HG02970 (cell line): ENCODE data around the gene LRRN1.
"Not testable (repeated sequence)": the region's sequence is repeated elsewhere in the genome, so short reads cannot be mapped to it uniquely, and the experiment has no call there.

Source experiments
- ATAC-seq: cut with Tn5 transposase; IDR thresholded peaks from one replicate; pipeline ENCODE4 v1.9.1; 2021; ENCODE audit warnings: mild to moderate bottlenecking, moderate library complexity, moderate number of reproducible peaks; ENCODE audit not compliant: unreplicated experiment, low FRiP score

Gene LRRN1

DNA sequence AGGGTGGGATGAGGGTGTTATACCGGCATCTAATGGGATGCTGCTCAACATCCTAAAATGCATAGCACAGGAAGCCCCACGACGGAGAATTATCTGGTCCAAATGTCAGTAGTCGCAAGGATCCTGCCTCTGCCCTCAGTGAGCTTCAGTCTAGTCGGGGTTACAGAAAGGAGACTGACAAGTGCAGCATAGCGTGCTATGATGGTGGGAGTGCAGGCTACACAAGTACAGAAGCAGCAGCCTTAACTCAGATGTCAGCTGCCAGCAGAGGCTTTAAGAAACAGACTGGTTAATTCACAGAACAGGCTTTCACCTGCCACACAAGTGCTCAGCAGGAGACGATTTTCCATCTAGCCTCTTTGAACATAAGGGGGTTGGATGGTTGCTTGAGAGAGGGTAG lies 6.9 kb downstream of the LRRN1 start:
- ATAC-seq, result no peak

DNA sequence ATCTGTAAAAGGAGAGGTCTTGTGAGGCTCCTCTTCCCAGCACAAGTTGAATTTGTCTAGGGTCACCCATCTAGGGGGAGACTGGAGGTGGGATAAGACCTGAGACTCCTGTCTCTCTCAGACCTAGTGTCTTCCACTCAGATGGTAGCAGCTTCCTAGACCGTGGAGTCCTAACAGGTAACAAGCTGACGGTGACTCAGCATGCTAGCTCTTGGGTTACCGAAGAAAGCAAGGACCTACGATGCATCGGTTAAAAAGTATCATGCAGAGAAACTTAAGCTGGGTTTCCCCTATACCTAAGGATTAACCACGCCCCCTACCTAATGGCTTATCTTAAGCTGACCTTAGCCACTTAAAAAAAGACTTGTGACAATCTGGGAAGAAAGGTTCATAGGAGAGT lies 7.6 kb downstream of the LRRN1 start:
- ATAC-seq, result no peak

DNA sequence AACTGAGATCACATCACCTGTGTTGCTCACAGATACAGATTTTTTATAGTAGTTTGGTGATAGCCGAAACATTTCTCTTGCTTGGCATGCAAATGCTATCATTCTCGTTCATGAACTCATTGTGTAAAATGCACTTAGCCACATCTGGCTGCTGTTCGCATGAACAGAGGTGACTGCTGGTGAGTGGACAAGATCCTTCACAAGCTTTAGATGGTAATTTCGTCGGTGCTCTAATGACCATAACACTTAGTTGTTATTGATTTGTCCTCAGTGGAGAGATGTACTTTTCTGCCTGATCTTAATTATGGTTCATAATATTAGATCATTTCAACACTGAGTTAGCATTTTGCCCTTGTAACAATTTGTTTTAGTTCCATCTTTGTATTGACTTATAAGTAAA lies 13.8 kb downstream of the LRRN1 start:
- ATAC-seq, result no peak

DNA sequence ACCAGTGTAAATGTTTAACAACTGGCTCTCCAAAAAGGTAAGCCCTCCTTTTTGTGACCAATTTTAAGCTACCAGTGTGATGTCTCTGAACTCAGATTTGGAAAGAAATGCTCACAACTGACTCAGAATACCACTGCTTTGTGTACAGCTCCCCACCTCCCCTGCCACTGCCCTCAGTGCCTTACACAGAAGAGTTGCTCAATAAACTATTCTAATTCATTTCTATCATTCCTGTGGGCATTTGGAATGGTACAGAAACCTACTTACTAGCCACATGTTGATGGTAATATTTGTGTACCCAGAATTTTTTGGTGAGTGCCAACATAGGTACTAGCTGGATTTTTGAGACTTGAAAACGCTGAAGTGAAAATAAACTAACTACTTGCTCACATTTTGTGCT lies 16.0 kb downstream of the LRRN1 start:
- no peak for ATAC-seq

DNA sequence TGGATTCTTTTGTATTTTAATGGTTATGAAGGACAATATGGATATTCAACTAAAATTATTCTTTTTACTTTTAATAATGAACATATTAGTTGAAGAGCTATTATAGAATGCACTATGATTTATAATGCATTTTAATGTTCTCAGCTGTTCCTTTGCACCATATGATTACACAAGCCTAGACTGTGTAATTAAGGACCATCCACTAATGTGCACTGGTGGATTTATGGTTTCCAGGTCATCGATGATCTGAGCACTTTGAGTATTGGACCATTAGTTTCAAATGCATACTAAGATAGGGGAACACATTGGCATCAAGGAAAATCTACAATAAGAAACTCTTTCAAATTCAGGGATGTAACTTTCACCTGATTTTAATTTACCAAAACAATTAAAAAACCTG lies 16.8 kb downstream of the LRRN1 start:
- ATAC-seq, result no peak

DNA sequence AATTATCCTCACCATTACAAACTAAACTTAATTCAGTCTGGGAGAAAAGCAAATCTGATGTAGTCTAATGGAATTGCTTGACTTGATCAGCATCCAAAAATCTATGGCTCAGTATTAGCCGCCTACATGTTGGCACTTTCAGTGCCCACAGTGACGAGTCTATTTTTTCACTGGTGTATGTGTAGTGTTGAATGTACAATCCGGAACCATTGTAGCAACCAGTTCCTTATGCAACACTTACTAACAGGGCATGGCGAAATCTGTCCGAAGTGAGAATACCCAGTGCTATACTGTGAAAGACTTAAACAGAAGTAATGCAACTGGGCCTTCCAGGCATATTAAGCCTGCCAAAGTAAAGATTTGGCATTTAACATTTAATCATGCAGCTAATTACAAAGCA lies 18.6 kb downstream of the LRRN1 start:
- no peak for ATAC-seq

DNA sequence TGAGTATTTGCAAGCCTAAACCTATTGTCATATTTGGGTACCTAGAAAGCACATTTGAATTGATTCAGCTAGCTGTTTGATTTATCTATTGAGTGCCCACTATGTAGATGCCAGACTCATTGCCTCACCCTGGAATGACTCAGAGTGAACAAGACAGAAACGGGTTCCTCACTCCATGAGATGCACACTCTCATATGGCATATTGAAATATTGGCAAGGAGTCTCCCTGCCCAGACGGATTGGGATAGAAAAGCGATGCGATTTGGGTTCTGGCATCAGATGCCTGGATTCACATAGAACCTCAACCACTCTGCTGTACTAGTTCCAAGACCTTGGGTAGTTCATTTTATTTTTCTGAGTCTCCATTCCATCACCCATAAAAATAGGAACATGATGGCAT lies 22.5 kb downstream of the LRRN1 start:
- no peak for ATAC-seq

DNA sequence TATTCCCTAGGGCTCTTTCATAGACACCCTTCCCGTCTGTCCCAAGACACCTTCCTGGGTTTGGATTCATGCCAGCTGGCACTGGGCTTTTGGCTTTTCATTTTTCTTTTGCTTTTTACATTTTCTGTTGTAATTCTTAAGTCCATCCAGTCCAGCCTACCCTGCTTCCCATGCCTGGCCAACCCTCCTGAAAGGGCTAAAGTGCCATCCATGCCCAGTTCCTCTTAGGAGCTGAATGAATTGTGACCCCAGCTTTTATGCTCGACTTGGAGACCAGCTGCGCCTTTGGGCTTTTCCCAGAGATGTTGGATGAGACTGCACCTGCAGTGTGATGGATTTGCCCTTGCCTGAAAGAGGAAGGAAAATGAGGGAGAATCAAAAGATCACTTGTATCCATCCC lies 25.8 kb downstream of the LRRN1 start:
- ATAC-seq, result no peak

DNA sequence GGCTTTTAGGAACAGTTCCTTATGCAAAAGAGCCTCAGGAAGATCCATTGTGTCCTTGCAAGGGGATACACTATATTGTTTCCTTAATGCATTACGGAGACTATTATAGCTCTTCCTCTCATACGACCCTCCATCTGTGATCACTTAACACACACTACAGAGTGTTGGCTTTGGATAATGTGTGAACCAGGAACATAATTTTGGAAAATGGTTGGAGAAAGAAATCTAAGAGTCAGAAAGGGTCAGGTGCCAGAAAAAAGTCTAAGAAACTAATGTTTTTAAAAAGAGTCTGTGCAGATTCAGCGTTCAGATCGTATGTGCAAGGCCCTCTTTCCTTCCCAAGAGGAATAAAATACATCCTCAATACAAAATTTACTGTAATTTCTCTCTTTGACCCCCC lies 27.3 kb downstream of the LRRN1 start:
- ATAC-seq, result no peak

DNA sequence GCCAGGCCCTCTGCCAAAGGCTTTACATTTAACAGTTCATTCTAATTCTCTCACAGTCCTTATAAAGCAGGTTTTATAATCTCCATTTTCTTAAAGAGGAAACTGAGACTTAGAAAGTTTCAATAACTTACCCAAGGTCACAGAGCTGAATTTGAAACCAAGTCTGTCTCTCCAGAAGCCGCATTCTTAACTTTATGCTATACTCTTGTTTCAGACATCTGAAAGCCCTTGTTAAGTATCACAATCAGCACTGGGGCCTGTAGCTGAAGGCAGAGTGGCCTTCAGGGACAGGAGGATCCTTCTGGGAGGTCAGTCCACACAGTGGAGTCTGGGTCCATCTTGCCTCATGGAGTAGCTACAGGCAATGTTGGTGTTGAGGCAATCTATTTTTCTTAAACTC lies 27.9 kb downstream of the LRRN1 start:
- no peak for ATAC-seq

DNA sequence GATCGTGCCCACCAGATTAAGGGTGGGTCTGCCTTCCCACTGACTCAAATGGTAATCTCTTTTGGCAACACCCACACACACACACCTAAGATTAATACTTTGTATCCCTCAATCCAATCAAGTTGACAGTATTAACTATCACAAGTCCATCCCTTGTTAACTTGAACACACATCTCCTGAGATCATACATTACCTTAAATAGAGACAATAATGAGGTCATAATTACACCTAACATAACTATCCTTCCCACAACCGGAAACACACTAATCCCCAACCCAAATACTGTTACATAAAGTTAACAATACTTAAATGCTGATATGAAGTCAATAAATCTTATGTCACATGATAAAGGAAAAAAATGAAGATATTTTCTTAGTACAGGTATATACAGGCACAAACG lies 29.2 kb downstream of the LRRN1 start:
- ATAC-seq, result not testable (repeated sequence)

DNA sequence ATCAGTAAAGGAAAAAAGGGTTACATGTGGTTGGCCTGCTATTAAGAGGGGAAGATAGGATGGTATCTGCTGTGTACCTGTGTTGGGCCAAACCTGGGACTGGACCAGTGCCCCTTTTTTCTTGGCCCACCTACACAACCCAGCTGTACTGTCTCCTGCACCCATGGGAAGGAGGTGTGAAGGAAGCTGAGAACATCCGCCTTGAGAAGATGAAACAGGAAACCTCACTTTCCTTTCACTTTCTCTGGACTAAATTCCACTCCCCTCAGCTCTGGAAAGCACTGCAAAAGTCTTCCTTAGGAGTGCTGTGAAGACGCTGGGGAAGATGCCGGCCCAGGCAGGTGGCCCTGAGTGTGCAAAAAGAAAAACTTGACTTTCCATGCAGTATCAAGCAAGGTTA lies 37.6 kb downstream of the LRRN1 start:
- no peak for ATAC-seq

DNA sequence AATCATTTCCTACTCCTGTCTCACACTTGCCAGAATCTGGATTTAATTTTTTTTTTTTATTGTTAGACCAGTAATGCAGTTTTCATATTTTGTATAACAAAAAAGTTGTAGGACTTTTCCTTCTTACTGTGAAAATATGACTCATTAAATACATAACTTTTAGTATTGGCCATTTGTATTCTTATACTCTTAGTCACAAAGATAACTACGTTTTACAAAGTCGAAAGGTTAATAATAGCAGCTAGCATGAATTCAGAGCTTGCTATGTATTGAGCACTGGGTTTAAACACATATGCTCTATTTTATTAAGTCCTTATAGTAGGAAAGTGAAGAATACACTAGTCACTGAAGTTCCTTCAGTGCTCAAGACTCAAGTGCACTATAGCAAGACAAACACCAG lies 43.1 kb downstream of the LRRN1 start:
- ATAC-seq, result no peak

DNA sequence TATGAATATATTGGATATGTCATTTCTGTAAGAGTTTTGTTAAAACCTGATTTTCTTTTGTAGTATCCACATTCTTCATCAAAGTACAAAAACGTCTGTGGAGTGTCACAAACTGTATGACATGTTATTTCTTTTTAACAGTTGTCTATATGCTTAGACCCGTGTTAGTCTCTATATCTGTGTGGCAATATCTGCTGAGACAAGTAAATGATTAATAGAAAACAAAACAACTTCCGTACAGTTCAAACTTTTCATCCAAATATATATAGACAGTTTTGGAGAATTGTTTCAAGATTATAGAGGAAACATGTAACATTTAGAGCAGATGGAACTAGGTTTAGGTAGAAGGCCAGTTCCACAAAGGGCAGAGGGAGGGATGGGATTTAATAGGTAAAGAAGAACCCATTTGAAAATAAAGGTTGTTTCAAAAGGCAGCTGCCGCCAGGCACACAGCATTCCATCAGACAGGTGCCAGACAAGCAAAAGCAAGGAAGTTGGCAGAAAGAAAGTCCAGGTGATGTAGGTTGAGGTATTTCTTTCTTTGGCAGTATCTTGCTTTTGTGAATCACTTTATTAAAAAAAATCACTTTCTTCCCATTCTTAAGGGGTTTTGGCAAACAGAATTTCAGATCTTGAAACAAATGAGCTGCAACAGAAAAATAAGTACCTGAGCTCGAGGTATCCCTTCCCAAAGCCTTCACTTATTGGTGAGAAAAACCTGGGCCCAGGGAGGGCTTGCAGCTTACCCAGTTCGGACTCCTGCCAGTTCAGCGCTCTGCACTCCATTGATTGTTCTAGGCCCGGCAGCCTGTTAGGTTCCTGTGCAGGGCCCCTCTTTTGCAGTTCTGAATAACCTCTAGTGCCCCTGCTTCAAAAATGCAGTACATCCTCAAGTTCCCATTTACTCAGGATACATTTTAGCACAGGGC lies 49.0 kb downstream of the LRRN1 start:
- no peak for ATAC-seq

DNA sequence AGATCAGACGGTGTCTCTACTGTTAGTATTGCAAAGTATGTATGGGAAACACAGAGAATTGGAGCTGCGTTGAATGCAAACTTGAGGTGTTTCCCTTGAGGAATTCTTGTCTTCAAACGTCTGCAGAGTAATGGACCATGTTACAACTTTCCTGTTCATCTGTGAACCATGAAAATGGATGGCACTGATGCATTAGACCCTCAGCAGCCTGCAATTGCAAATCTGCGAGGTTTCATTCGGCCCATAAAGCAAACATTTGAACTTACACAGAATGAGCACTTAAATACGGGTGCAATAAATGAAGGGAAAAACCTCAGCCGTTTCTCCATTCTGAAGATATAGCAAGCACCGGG lies 49.7 kb downstream of the LRRN1 start:
- no peak for ATAC-seq

DNA sequence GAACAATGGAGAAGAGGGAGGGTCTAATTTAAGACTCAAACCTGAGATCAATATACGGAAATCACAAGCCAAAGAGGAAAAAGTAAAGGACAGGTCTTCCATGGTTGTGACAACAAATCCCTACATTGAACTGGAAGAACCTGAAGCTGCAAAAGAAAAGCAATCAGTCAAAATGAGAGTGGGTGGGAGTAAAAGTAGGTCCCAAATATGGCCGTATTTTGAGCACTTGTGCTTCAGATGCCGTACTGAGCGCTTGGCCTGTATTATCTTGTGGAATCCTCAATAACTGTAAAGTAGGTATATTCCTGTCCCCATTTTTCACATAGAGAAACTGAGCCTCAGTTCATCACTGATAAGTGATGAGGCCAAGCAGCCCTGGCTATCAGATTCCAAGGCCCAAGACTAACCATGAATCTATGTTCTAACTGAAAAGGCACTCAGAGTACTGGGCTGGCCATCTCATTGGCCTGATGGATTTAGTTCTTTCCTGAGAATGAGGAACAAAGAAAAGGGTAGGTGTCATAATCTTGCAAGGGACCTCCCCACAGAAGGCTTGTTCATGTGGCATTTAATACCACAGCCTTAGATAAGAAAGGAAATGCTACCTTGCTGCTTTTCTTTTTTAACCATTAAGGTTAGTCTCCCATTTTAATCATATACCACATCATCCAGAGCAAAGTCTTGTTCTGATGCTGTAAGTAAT lies 52.5 kb downstream of the LRRN1 start:
- ATAC-seq, result peak; percentile 66

DNA sequence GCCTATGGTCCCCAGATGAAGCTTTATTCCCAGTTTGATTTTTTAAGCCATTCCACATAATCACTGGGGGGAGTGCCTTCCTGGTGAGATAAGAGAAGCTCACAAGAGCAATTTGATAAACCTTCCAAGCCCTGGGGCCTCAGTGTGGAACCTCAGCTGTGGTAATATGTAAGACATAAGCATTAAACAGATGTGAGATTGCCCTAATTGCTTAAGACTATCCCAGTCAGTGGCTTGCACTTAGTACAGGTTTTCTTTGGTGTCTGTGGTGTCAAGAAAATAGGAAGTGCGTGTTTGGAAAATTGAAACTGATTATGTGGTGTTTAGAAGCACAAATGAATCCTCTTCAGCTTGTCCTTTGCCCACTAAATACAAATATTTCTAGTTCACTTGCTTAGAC lies 54.3 kb downstream of the LRRN1 start:
- no peak for ATAC-seq

DNA sequence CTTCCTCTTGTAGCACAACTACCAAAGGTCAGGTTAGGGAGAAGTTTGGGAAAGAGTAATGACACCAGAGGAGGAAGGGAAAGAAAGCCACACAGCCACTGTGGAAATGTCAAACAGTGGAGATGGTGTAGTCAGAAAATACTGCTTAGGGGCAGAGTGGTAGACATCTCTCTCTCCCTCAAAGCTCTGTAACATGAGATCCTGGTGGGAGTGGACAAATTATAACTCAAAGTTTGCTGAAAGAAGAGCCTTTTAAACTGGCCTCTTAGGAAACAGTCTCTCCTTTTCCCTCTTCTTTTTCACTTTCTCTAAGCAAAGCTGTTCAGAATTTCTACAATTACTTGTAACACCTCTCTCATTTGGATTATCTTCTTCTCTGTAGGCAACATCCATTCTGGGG lies 55.8 kb downstream of the LRRN1 start:
- no peak for ATAC-seq

DNA sequence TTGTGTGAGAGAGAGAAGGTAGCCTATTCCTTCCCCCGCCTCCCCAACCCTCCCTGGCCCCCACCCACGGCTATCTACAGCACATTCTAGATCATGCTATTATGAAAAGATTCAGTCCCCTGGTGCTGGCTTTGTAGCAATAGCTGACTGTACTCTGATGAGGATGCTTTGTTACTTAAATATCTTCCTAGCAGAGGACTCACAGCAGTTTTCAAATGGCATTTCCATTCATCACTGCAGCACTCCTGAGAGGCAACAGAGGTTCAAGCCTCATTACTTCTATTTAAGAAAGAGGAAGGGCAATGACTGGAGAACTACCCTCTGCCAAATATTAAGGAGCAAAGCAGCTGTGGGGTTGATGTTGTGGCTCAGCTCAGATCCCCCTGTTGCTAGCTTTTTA lies 61.0 kb downstream of the LRRN1 start:
- ATAC-seq, result no peak

DNA sequence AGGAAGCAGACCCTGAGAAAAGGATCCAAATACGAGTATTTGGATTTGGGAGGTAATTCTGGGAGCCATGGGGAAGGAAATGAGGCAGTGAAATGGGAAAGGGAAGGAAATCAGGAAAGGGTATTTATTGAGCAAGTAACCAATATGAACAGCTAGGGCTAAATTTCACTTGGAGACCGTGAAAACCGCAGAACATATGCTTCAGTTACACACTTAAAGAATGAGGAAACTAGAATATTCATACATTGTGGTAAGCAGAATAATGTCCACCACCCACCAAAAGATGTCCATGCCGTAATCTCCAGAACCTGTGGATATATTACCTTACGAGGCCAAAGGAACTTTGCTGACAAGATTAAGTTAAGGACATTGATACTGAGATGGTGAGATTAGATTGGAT lies 63.3 kb downstream of the LRRN1 start:
- ATAC-seq, result no peak

DNA sequence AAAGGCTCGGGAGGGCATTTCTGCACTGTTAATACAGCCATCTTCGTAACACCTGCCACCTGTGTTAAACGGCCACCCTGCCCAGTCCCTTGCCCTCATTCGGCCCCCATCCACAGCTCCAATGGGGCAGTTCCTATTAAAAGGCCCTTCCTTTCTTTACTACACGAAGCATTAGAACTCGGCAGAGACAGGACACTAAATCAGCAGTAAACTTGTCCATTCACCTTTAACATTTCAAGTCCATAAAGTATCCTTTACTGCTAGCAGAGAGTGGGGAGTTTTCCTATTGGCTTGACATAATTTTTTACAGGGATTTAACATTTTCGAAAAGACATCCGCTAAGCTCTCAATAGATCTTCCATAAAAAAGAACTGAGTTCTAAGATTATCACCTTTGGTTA lies 76.3 kb downstream of the LRRN1 start:
- ATAC-seq, result no peak

DNA sequence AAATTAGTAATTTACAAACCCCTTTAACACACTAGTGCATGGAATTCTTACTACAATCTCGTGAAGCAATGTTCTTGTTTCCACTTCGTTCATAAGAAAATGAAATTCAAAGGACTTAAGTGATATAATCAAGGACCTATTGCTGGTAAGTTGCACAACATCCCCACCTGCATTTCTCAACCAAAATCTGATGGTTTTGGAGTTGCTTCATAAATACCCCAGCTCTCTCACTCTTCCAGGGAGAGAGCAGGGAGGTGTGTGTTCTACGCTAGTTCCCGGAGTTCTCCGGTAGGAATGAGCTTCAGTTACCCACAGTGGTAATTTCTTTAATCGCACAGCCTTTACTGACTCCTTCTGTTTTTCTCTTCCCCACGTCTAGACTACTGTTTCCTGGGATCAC lies 81.8 kb downstream of the LRRN1 start:
- no peak for ATAC-seq
